ENCODE measurements around the gene ZSCAN30. TPM values are rescaled to one million over a fixed set of nuclear protein-coding genes. Genes with fewer than 3 reads are reported as not detected.

Gene ZSCAN30
- total and polyA plus RNA-seq, 9 of the 15 experiments (the other 6 are each of a cell fraction or from before 2014, with no cell fraction given): 4.6 to 13.6 (median 10.8) TPM

DNA sequence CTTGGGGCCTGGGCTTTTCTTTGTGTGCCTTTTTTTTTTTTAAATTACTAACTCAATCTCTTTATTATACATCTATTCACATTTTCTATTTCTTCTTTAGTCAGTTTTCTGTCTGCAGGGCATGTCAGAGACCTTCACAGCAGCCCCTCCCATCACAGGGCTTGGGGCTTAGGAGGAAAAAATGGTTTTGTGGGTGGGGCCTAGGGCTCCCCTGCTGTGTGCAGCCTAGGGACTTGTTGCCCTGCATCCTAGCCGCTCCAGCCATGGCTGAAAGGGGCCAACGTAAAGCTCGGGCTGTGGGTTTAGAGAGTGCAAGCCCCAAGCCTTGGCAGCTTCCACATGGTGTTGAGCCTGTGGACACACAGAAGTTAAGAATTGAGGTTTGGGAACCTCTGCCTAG is 13.8 kb downstream of the ZSCAN30 start (continued):
- TF ChIP-seq, protein P1, sequence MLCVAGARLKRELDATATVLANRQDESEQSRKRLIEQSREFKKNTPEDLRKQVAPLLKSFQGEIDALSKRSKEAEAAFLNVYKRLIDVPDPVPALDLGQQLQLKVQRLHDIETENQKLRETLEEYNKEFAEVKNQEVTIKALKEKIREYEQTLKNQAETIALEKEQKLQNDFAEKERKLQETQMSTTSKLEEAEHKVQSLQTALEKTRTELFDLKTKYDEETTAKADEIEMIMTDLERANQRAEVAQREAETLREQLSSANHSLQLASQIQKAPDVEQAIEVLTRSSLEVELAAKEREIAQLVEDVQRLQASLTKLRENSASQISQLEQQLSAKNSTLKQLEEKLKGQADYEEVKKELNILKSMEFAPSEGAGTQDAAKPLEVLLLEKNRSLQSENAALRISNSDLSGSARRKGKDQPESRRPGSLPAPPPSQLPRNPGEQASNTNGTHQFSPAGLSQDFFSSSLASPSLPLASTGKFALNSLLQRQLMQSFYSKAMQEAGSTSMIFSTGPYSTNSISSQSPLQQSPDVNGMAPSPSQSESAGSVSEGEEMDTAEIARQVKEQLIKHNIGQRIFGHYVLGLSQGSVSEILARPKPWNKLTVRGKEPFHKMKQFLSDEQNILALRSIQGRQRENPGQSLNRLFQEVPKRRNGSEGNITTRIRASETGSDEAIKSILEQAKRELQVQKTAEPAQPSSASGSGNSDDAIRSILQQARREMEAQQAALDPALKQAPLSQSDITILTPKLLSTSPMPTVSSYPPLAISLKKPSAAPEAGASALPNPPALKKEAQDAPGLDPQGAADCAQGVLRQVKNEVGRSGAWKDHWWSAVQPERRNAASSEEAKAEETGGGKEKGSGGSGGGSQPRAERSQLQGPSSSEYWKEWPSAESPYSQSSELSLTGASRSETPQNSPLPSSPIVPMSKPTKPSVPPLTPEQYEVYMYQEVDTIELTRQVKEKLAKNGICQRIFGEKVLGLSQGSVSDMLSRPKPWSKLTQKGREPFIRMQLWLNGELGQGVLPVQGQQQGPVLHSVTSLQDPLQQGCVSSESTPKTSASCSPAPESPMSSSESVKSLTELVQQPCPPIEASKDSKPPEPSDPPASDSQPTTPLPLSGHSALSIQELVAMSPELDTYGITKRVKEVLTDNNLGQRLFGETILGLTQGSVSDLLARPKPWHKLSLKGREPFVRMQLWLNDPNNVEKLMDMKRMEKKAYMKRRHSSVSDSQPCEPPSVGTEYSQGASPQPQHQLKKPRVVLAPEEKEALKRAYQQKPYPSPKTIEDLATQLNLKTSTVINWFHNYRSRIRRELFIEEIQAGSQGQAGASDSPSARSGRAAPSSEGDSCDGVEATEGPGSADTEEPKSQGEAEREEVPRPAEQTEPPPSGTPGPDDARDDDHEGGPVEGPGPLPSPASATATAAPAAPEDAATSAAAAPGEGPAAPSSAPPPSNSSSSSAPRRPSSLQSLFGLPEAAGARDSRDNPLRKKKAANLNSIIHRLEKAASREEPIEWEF (CRISPR knock-in tag; IDR thresholded peaks at IDR 0.05): no peak
- TF ChIP-seq ELF4 (CRISPR knock-in tag; IDR thresholded peaks at IDR 0.05) (no peak), TBP (optimal IDR thresholded peaks at IDR 0.05; ENCODE audit: low read depth, low read length) (no peak), MYNN (IDR thresholded peaks at IDR 0.05) (no peak), MYNN (CRISPR knock-in tag; IDR thresholded peaks at IDR 0.05) (no peak), EGR1 (conservative IDR thresholded peaks at IDR 0.05) (no peak)
- TF ChIP-seq, protein P2, sequence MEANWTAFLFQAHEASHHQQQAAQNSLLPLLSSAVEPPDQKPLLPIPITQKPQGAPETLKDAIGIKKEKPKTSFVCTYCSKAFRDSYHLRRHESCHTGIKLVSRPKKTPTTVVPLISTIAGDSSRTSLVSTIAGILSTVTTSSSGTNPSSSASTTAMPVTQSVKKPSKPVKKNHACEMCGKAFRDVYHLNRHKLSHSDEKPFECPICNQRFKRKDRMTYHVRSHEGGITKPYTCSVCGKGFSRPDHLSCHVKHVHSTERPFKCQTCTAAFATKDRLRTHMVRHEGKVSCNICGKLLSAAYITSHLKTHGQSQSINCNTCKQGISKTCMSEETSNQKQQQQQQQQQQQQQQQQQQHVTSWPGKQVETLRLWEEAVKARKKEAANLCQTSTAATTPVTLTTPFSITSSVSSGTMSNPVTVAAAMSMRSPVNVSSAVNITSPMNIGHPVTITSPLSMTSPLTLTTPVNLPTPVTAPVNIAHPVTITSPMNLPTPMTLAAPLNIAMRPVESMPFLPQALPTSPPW (CRISPR knock-in tag; IDR thresholded peaks at IDR 0.05): no peak

Data from K562 (cell line).